Epithelial cell of esophagus (primary cell): ENCODE results near the gene SCN7A.

Experiments
- DNase-seq: peaks from one replicate; pipeline ENCODE4 v3.0.0; 2010; ENCODE audit warnings: low read depth
- H3K4me3 ChIP-seq: 2 replicates; pipeline ENCODE4 v1.5.1; 2011; ENCODE audit warnings: mild to moderate bottlenecking, low read length, control low read depth
- CTCF ChIP-seq: IDR thresholded peaks from 2 replicates; pipeline ENCODE4 v1.5.1; 2011; ENCODE audit warnings: low read depth, mild to moderate bottlenecking, low read length, control low read depth, inconsistent platforms; ENCODE audit not compliant: insufficient read depth; ENCODE audit errors: missing control alignments

SCN7A gene

GRCh38 chr2:166494140-166494624 lies at the start of gene SCN7A:
Gene SCN7A (minus strand): TSS chr2:166494249. CDS start chr2:166477696, 16,553 bp downstream.
- peak; percentile 39 for DNase-seq
- TF ChIP-seq CTCF = no peak
- H3K4me3 ChIP-seq = no peak within 1 kb of the TSS

GRCh38 chr2:166539340-166540162 lies 45.5 kb upstream of the SCN7A start:
- TF ChIP-seq CTCF = peak; percentile 79
- no peak overlapping the region for H3K4me3 ChIP-seq
- peak; percentile 69 for DNase-seq

- TF ChIP-seq CTCF = no peak
- DNase-seq = no peak
- H3K4me3 ChIP-seq = no peak overlapping the region
These were observed 42.1 kb upstream of the SCN7A start for GRCh38 chr2:166536111-166536510.

- H3K4me3 ChIP-seq = no peak overlapping the region
- DNase-seq = no peak
- TF ChIP-seq CTCF = no peak
These were observed 27.1 kb upstream of the SCN7A start for GRCh38 chr2:166521155-166521554.

GRCh38 chr2:166520604-166521003 lies 26.6 kb upstream of the SCN7A start:
- TF ChIP-seq CTCF = no peak
- no peak overlapping the region for H3K4me3 ChIP-seq
- no peak for DNase-seq

GRCh38 chr2:166519391-166519962 lies 25.4 kb upstream of the SCN7A start:
- DNase-seq = no peak
- H3K4me3 ChIP-seq = no peak overlapping the region
- TF ChIP-seq CTCF = no peak
